HepG2 (cell line): Measurements from ENCODE around the gene MRPL20. TPM values are rescaled to one million over a fixed set of nuclear protein-coding genes. Genes with fewer than 3 reads are reported as not detected.

Experiments
- ATAC-seq: fragments of 200-7000 bp; cut with Tn5 transposase; 3 replicates; pipeline ENCODE4 v1.9.1; 2020; ENCODE audit warnings: mild to moderate bottlenecking, moderate library complexity
- BruUV-seq: library from RNA; stranded (reverse); fragments of 400-500 nt; replicated peaks from 2 replicates; lab custom pipeline; 2021; lab: Mats Ljungman, UMichigan
- CTCF ChIA-PET: fragments of 300-600 bp; formaldehyde crosslinking; extraction: SDS; loops from one replicate; lab custom pipeline; 2021; ENCODE audit warnings: low total read pairs, inconsistent platforms, low intra/inter-chr PET ratio; lab: Yijun Ruan, JAX
- POLR2A ChIA-PET: fragments of 350-600 bp; sonication (Branson Sonifier 250); formaldehyde crosslinking; loops from one replicate; lab custom pipeline; 2020; ENCODE audit warnings: antibody characterized with exemption, inconsistent platforms; lab: Yijun Ruan, JAX
- DNase-seq: peaks from one replicate; pipeline ENCODE4 v3.0.0-alpha.2; 2015; ENCODE audit warnings: low spot score
- FAIRE-seq: peaks from 3 replicates; lab custom pipeline; 2011; peaks lifted over from hg19 to GRCh38; lab: Jason Lieb, UNC
- H2AFZ ChIP-seq: one replicate; pipeline ENCODE4 v1.6.1; 2011; ENCODE audit warnings: low read length, inconsistent platforms
- H3K27ac ChIP-seq: fragments of 300-600 bp; 3 replicates; pipeline ENCODE4 v1.8.0; 2011; ENCODE audit warnings: mixed run types, mild to moderate bottlenecking, mixed read lengths, low read length, inconsistent platforms; ENCODE audit not compliant: insufficient read depth; ENCODE audit errors: extremely low read length
- H3K27me3 ChIP-seq, 2 experiments: fragments of 200-600 bp in 1 of 2; 2 replicates in 1 of 2; 3 replicates in 1 of 2; pipeline versions ENCODE4 v1.6.0 to v1.8.0; 2011; ENCODE audit warnings: low read length in 2 of 2, mild to moderate bottlenecking in 2 of 2, moderate library complexity in 2 of 2, inconsistent platforms in 1 of 2; ENCODE audit not compliant: insufficient read depth in 2 of 2, control insufficient read depth in 1 of 2
- H3K36me3 ChIP-seq, 2 experiments: fragments of 200-600 bp in 1 of 2; replicated peaks in 1 of 2; 2 replicates in 1 of 2; 3 replicates in 1 of 2; pipeline versions ENCODE4 v1.5.1 to v1.8.0; 2011; ENCODE audit warnings: low read length in 2 of 2, inconsistent platforms in 1 of 2; ENCODE audit not compliant: insufficient read depth in 2 of 2, control insufficient read depth in 1 of 2
- H3K4me1 ChIP-seq: 2 replicates; pipeline ENCODE4 v1.5.1; 2012; ENCODE audit warnings: low read length, inconsistent platforms; ENCODE audit not compliant: insufficient read depth
- H3K4me2 ChIP-seq: 2 replicates; pipeline ENCODE4 v1.6.0; 2011; ENCODE audit warnings: low read depth, low read length, inconsistent platforms
- H3K4me3 ChIP-seq, 3 experiments: fragments of 200-600 bp in 1 of 3; sonication (generic), shearing (Covaris generic) in 1 of 3; replicated peaks in 1 of 3; 2 replicates each; pipeline ENCODE4 v1.5.1; 2011 to 2016; ENCODE audit warnings: low read length in 3 of 3, inconsistent platforms in 2 of 3, low read depth in 2 of 3, mild to moderate bottlenecking in 2 of 3, control low read depth in 1 of 3, mixed read lengths in 1 of 3; ENCODE audit not compliant: insufficient read depth in 1 of 3
- H3K79me2 ChIP-seq: one replicate; pipeline ENCODE4 v1.6.1; 2011; ENCODE audit warnings: low read length, inconsistent platforms; ENCODE audit not compliant: insufficient read depth
- H3K9ac ChIP-seq: 2 replicates; pipeline ENCODE4 v1.6.0; 2011; ENCODE audit warnings: mild to moderate bottlenecking, low read depth, low read length, inconsistent platforms; ENCODE audit not compliant: insufficient read depth
- H3K9me3 ChIP-seq: 2 replicates; pipeline ENCODE4 v1.5.1; 2012; ENCODE audit warnings: mild to moderate bottlenecking, low read length
- H4K20me1 ChIP-seq: 2 replicates; pipeline ENCODE4 v1.6.0; 2011; ENCODE audit warnings: inconsistent platforms, mild to moderate bottlenecking, low read length, moderate library complexity; ENCODE audit not compliant: insufficient read depth
- ADNP ChIP-seq: sonication (generic); formaldehyde crosslinking; IDR thresholded peaks from 2 replicates; pipeline ENCODE4 v1.4.0; 2020; ENCODE audit warnings: missing genetic modification reagents
- ETS1 ChIP-seq: sonication (generic); formaldehyde crosslinking; IDR thresholded peaks from 2 replicates; pipeline ENCODE4 v1.4.0; 2020; ENCODE audit warnings: missing genetic modification reagents
- ETV6 ChIP-seq: sonication (generic); formaldehyde crosslinking; conservative IDR thresholded peaks from 2 replicates; pipeline ENCODE4 v1.4.0; 2020; ENCODE audit warnings: missing genetic modification reagents
- GZF1 ChIP-seq: sonication (generic); formaldehyde crosslinking; IDR thresholded peaks from 2 replicates; pipeline ENCODE4 v1.5.1; 2020; ENCODE audit warnings: mild to moderate bottlenecking, missing genetic modification reagents
- LRRFIP1 ChIP-seq: sonication (generic); formaldehyde crosslinking; conservative IDR thresholded peaks from 2 replicates; pipeline ENCODE4 v1.4.0; 2020; ENCODE audit warnings: missing genetic modification reagents
- SATB2 ChIP-seq: sonication (generic); formaldehyde crosslinking; IDR thresholded peaks from 2 replicates; pipeline ENCODE4 v1.5.0; 2020; ENCODE audit warnings: missing genetic modification reagents
- SNAPC5 ChIP-seq: sonication (generic); formaldehyde crosslinking; IDR thresholded peaks from 2 replicates; pipeline ENCODE4 v1.8.1; 2023; ENCODE audit warnings: mild to moderate bottlenecking, missing genetic modification reagents, borderline replicate concordance
- ZNF607 ChIP-seq: sonication (generic); formaldehyde crosslinking; IDR thresholded peaks from 2 replicates; pipeline ENCODE4 v1.5.1; 2020; ENCODE audit warnings: missing genetic modification reagents, mild to moderate bottlenecking, borderline replicate concordance
- ZNF646 ChIP-seq: sonication (generic); formaldehyde crosslinking; IDR thresholded peaks from 2 replicates; pipeline ENCODE4 v1.9.0; 2021; ENCODE audit warnings: mild to moderate bottlenecking, missing genetic modification reagents
- WGBS: methylation state at CpG from one replicate; pipeline ENCODE4 v1.1.6; 2017; ENCODE audit warnings: low lambda C conversion rate; 5-methylcytosine and 5-hydroxymethylcytosine counted together
- in situ Hi-C: cut with HindIII; loops from 2 replicates; pipeline ENCODE4 v1.10.0; 2017; ENCODE audit warnings: low pct_unique_long_range_greater_than_20kb; ENCODE audit not compliant: extremely low pct_ligation_motif_present
- intact Hi-C: fragments of 100-400 bp; cut with micrococcal nuclease; formaldehyde crosslinking; loops from one replicate; pipeline ENCODE4 v1.10.0; 2022; ENCODE audit not compliant: unreplicated experiment
- polyA plus RNA-seq, 8 experiments: library from polyadenylated mRNA; depleted of rRNA in 3 of 8; stranded (reverse) in 7 of 8; unstranded in 1 of 8; fragments of >200 nt; fragmentation: Illumina TruSeq in 4 of 8; extraction: Trizol in 4 of 8; gene quantifications; 2 replicates each; pipeline versions ENCODE4 v1.2.1 to v1.2.3, GENCODE V29; 2011 to 2016; ENCODE audit warnings: low read depth in 4 of 8, missing spikeins in 1 of 8, mixed read lengths in 1 of 8; ENCODE audit not compliant: insufficient read depth in 1 of 8
- total RNA-seq, 5 experiments: library from RNA; depleted of rRNA; stranded (reverse); fragments of >200 nt; fragmentation: Illumina TruSeq; extraction: Trizol; gene quantifications; 2 replicates each; pipeline ENCODE4 v1.2.3, GENCODE V29; 2016; ENCODE audit warnings: low read depth in 1 of 5

The MRPL20 gene
- total and polyA plus RNA-seq, 2 of the 13 experiments (the other 11 are each of a cell fraction or from before 2014, with no cell fraction given): 59.2 to 127 TPM

- no peak for DNase-seq
- Histone ChIP-seq H2AFZ (no peak overlapping the region), H3K4me3 (no peak overlapping the region), H3K79me2 (no peaks in the 10 kb centered on the region), H3K4me2 (no peak overlapping the region), H3K9me3 (no peaks in the 10 kb centered on the region), H3K27ac (no peak overlapping the region), H3K4me1 (peaks cover 15% of the 10 kb centered on the region), H3K27me3 (no peaks in the 10 kb centered on the region), H3K36me3 (no peaks in the 10 kb centered on the region), H3K9ac (no peak overlapping the region), H4K20me1 (no peaks in the 10 kb centered on the region)
- WGBS: 48% methylated on average over 10 of the region's 10 CpGs
- in situ Hi-C loops (no loop called here), intact Hi-C loops (no loop called here)
- no TSS peak for BruUV-seq
- no peak for FAIRE-seq
- no peak for ATAC-seq
- ChIA-PET POLR2A (no interaction called here), CTCF (no interaction called here)
- TF ChIP-seq LRRFIP1 (CRISPR knock-in tag) (no peak), ZNF646 (CRISPR knock-in tag) (no peak), ETV6 (CRISPR knock-in tag) (no peak), ETS1 (CRISPR knock-in tag) (no peak), ZNF607 (CRISPR knock-in tag) (no peak), ADNP (CRISPR knock-in tag) (no peak), SATB2 (CRISPR knock-in tag) (no peak), SNAPC5 (CRISPR knock-in tag) (no peak), GZF1 (no peak)
Observed at GRCh38 chr1:1365875-1366698, 41.0 kb downstream of the MRPL20 start.
